HEK293 (cell line): ENCODE results near the gene CSHL1.
"Not testable (repeated sequence)": the region's sequence is repeated elsewhere in the genome, so short reads cannot be mapped to it uniquely, and the experiment has no call there.

Experiments used
- CTCF ChIA-PET: fragments of 350-600 bp; formaldehyde crosslinking; extraction: SDS; loops from one replicate; lab custom pipeline; 2021; ENCODE audit warnings: antibody characterized with exemption; lab: Yijun Ruan, JAX
- POLR2A ChIA-PET: fragments of 300-600 bp; formaldehyde crosslinking; extraction: SDS; loops from one replicate; lab custom pipeline; 2020; ENCODE audit warnings: antibody characterized with exemption, inconsistent platforms; lab: Yijun Ruan, JAX
- H3K27ac ChIP-seq: fragments of 200-500 bp; sonication (Bioruptor generic); 2 replicates; pipeline ENCODE4 v1.5.1; 2014; ENCODE audit warnings: low read depth, low read length, control low read depth, inconsistent platforms; ENCODE audit errors: extremely low read depth
- H3K36me3 ChIP-seq, 2 experiments: fragments of 200-500 bp in 1 of 2; sonication (Bioruptor generic) in 1 of 2; 1 replicate in 1 of 2; 2 replicates in 1 of 2; pipeline ENCODE4 v1.5.1; 2014 to 2017; ENCODE audit warnings: inconsistent platforms in 2 of 2, low read length in 2 of 2; ENCODE audit not compliant: control insufficient read depth in 2 of 2, insufficient read depth in 1 of 2
- H3K4me1 ChIP-seq: fragments of 200-500 bp; sonication (Bioruptor generic); 2 replicates; pipeline ENCODE4 v1.5.1; 2014; ENCODE audit warnings: mild to moderate bottlenecking, low read length, inconsistent platforms; ENCODE audit not compliant: control insufficient read depth, insufficient read depth
- H3K4me3 ChIP-seq: 2 replicates; pipeline ENCODE4 v1.5.1; 2011; ENCODE audit warnings: low read depth, mild to moderate bottlenecking, control low read depth, low read length, moderate library complexity
- H3K9me3 ChIP-seq: fragments of 200-500 bp; sonication (Bioruptor generic); 2 replicates; pipeline ENCODE4 v1.5.1; 2014; ENCODE audit warnings: low read depth, low read length, inconsistent platforms; ENCODE audit not compliant: control insufficient read depth, insufficient read depth

Gene CSHL1

GRCh38 chr17:63871646-63872365 is 39.3 kb downstream of the CSHL1 start:
- POLR2A ChIA-PET, H3K4me3 ChIP-seq, H3K27ac ChIP-seq, CTCF ChIA-PET, H3K4me1 ChIP-seq, H3K36me3 ChIP-seq, H3K9me3 ChIP-seq: not testable (repeated sequence)

DNA sequence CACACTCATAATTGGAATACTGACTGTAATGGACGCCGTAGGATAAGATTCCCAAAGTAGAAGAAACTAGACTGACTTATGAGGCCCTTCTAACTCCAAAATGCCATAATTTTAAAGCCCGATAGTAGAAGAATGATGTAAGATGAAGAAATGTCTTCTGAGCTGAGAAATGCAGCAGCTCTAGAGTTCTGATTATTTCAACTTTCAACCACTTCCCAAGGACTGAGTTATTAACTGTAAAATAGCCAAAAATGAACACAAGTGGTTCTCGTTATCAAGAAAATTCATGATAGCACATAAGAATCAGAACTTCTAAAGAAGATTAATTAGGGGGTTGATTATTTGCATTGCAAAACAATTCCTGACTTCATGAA is 40.8 kb downstream of the CSHL1 start:
- H3K4me1 ChIP-seq, POLR2A ChIA-PET, H3K9me3 ChIP-seq, H3K4me3 ChIP-seq, H3K27ac ChIP-seq, H3K36me3 ChIP-seq: not testable (repeated sequence)
- CTCF ChIA-PET, result interaction anchor here (0.8 to 3.1 kb wide), 7 partner anchors 11 to 42 kb away, joined by 3 to 18 read pairs (median 4); partner anchors contain the start of gene GH2

GRCh38 chr17:63869491-63870291 is 41.4 kb downstream of the CSHL1 start:
- H3K27ac ChIP-seq, H3K9me3 ChIP-seq, POLR2A ChIA-PET, H3K36me3 ChIP-seq, H3K4me1 ChIP-seq, H3K4me3 ChIP-seq: not testable (repeated sequence)
- CTCF ChIA-PET, result interaction anchor here (0.6 to 3.1 kb wide), 8 partner anchors 10 to 444 kb away, joined by 3 to 18 read pairs (median 3); partner anchors contain the start of gene GH2

DNA sequence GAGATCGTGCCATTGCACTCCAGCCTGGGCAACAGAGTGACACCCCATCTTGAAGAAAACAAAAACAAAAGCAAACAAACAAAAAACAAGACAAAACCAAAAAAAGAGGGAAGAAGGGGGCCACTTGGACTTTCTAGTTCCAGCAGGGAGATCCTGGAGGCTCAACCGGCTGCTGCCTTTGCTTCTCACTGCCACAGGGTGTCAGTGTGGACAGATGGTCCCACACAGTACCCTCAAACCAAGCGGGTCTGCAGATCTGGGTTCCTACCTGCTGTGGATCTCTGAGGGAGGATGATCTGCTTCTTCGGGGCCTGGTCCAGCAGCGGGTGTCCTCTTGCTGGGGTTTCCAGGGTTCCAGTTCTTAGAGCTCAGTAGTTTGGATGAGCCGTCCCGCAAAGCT is 44.4 kb downstream of the CSHL1 start:
- H3K4me1 ChIP-seq, H3K27ac ChIP-seq, H3K36me3 ChIP-seq, H3K4me3 ChIP-seq, H3K9me3 ChIP-seq, POLR2A ChIA-PET: not testable (repeated sequence)
- CTCF ChIA-PET, result interaction anchor here (0.6 to 5.1 kb wide), 20 partner anchors 8 to 1331 kb away, joined by 3 to 62 read pairs (median 5); partner anchors contain the start of gene GH2
